Endothelial cell of umbilical vein (primary cell): ENCODE measurements around the gene GALNT14. TPM values are rescaled to one million over a fixed set of nuclear protein-coding genes. Genes with fewer than 3 reads are reported as not detected.

Experiments
- BruUV-seq: library from RNA; stranded (reverse); fragments of 400-500 nt; replicated peaks from 2 replicates; lab custom pipeline; 2021; lab: Mats Ljungman, UMichigan
- CTCF ChIA-PET: fragments of 300-600, 350-600 bp; sonication (Branson Sonifier 250); formaldehyde crosslinking; loops from one replicate; lab custom pipeline; 2021; ENCODE audit warnings: antibody characterized with exemption, inconsistent platforms; lab: Charles Lee
- POLR2A ChIA-PET: fragments of 300-600, 350-600 bp; sonication (Branson Sonifier 250); formaldehyde crosslinking; loops from one replicate; lab custom pipeline; 2021; ENCODE audit warnings: antibody characterized with exemption, inconsistent platforms; lab: Charles Lee
- DNase-seq: peaks from one replicate; pipeline ENCODE4 v3.0.0-alpha.2; 2011; ENCODE audit warnings: low read depth, low spot score
- FAIRE-seq: peaks from 2 replicates; lab custom pipeline; 2011; peaks lifted over from hg19 to GRCh38; lab: Jason Lieb, UNC
- H2AFZ ChIP-seq: 2 replicates; pipeline ENCODE4 v1.6.0; 2012; ENCODE audit warnings: low read depth, low read length, control low read depth, inconsistent platforms
- H3K27ac ChIP-seq: 2 replicates; pipeline ENCODE4 v1.5.1; 2011; ENCODE audit warnings: low read depth, mild to moderate bottlenecking, control low read depth, low read length, moderate library complexity; ENCODE audit not compliant: insufficient read depth
- H3K27me3 ChIP-seq, 2 experiments: 2 replicates each; pipeline versions ENCODE4 v1.6.0 to v1.6.1; 2011; ENCODE audit warnings: low read length in 2 of 2, mixed read lengths in 1 of 2; ENCODE audit not compliant: control insufficient read depth in 2 of 2, insufficient read depth in 2 of 2
- H3K36me3 ChIP-seq, 2 experiments: 2 replicates in 1 of 2; 3 replicates in 1 of 2; pipeline ENCODE4 v1.5.1; 2011; ENCODE audit warnings: low read length in 2 of 2, mild to moderate bottlenecking in 1 of 2, moderate library complexity in 1 of 2; ENCODE audit not compliant: control insufficient read depth in 2 of 2, insufficient read depth in 2 of 2; ENCODE audit errors: extremely low read depth in 1 of 2
- H3K4me1 ChIP-seq: 3 replicates; pipeline ENCODE4 v1.5.1; 2011; ENCODE audit warnings: mild to moderate bottlenecking, low read length; ENCODE audit not compliant: control insufficient read depth, insufficient read depth; ENCODE audit errors: extremely low read depth
- H3K4me2 ChIP-seq: 2 replicates; pipeline ENCODE4 v1.6.1; 2011; ENCODE audit warnings: low read length, control low read depth, mixed read lengths; ENCODE audit not compliant: insufficient read depth
- H3K4me3 ChIP-seq, 3 experiments: fragments of 200-600 bp in 1 of 3; sonication (generic), shearing (Covaris generic) in 1 of 3; replicated peaks in 1 of 3; 2 replicates each; pipeline ENCODE4 v1.5.1; 2011 to 2016; ENCODE audit warnings: control low read depth in 3 of 3, low read length in 3 of 3, mild to moderate bottlenecking in 2 of 3, inconsistent platforms in 1 of 3, low read depth in 1 of 3, moderate library complexity in 1 of 3; ENCODE audit not compliant: insufficient read depth in 1 of 3
- H3K79me2 ChIP-seq: 2 replicates; pipeline ENCODE4 v1.6.0; 2012; ENCODE audit warnings: low read length, inconsistent platforms; ENCODE audit not compliant: control insufficient read depth, insufficient read depth
- H3K9ac ChIP-seq: replicated peaks from 2 replicates; pipeline ENCODE3; 2011; ENCODE audit warnings: low read length, control low read depth; ENCODE audit not compliant: insufficient read depth; ENCODE audit errors: extremely low read depth
- H3K9me1 ChIP-seq: replicated peaks from 3 replicates; pipeline ENCODE4 v1.6.0; 2011; ENCODE audit warnings: mild to moderate bottlenecking, low read length; ENCODE audit not compliant: control insufficient read depth, insufficient read depth; ENCODE audit errors: extremely low read depth
- H3K9me3 ChIP-seq: replicated peaks from 2 replicates; pipeline ENCODE4 v1.5.1; 2012; ENCODE audit warnings: low read length, inconsistent platforms; ENCODE audit not compliant: control insufficient read depth, insufficient read depth
- H4K20me1 ChIP-seq: replicated peaks from 2 replicates; pipeline ENCODE3; 2011; ENCODE audit warnings: mild to moderate bottlenecking, low read length; ENCODE audit not compliant: control insufficient read depth, insufficient read depth; ENCODE audit errors: extremely low read depth
- CTCF ChIP-seq, 2 donors: IDR thresholded peaks; 1 replicate in 1 of 2; 2 replicates in 1 of 2; pipeline ENCODE4 v1.5.1; 2011; ENCODE audit warnings: low read length in 2 of 2, mild to moderate bottlenecking in 2 of 2, moderate library complexity in 2 of 2, control low read depth in 1 of 2, inconsistent platforms in 1 of 2, low read depth in 1 of 2; ENCODE audit not compliant: insufficient read depth in 1 of 2; ENCODE audit errors: extremely low read depth in 1 of 2
- EZH2 ChIP-seq: IDR thresholded peaks from 2 replicates; pipeline ENCODE4 v1.6.1; 2012; ENCODE audit warnings: borderline replicate concordance, low read depth, mild to moderate bottlenecking, moderate library complexity, low read length, inconsistent platforms; ENCODE audit not compliant: severe bottlenecking
- FOS ChIP-seq: IDR thresholded peaks from 2 replicates; pipeline ENCODE4 v1.6.1; 2011; ENCODE audit warnings: mild to moderate bottlenecking, low read length, moderate library complexity, borderline replicate concordance; ENCODE audit not compliant: insufficient read depth
- GATA2 ChIP-seq: IDR thresholded peaks from 2 replicates; pipeline ENCODE4 v1.7.0; 2011; ENCODE audit warnings: low read depth, mild to moderate bottlenecking, moderate library complexity, mixed read lengths, low read length; ENCODE audit not compliant: insufficient read length, insufficient read depth
- JUN ChIP-seq: IDR thresholded peaks from 2 replicates; pipeline ENCODE4 v1.6.1; 2011; ENCODE audit warnings: borderline replicate concordance, low read depth; ENCODE audit not compliant: insufficient read length, insufficient read depth
- MAX ChIP-seq: IDR thresholded peaks from 2 replicates; pipeline ENCODE4 v1.6.1; 2011; ENCODE audit not compliant: insufficient read depth, insufficient read length
- MYC ChIP-seq: IDR thresholded peaks from one replicate; pipeline ENCODE4 v1.6.1; 2011; ENCODE audit warnings: mild to moderate bottlenecking, low read depth, low read length
- POLR2A ChIP-seq: IDR thresholded peaks from 2 replicates; pipeline ENCODE4 v1.6.1; 2012; ENCODE audit warnings: low read depth, mild to moderate bottlenecking, control low read depth, low read length
- POLR2AphosphoS5 ChIP-seq: IDR thresholded peaks from 2 replicates; pipeline ENCODE4 v1.6.1; 2012; ENCODE audit warnings: low read depth, mild to moderate bottlenecking, control low read depth, low read length, moderate library complexity; ENCODE audit not compliant: insufficient read depth
- dilution Hi-C: fragments of 300-500 bp; cut with MboI; formaldehyde crosslinking; loops from one replicate; pipeline ENCODE4 v1.15.0; 2019; ENCODE audit warnings: low sequenced_read_pairs; ENCODE audit not compliant: extremely low pct_ligation_motif_present
- intact Hi-C: fragments of 100-400 bp; cut with micrococcal nuclease; formaldehyde crosslinking; loops from one replicate; pipeline ENCODE4 v1.10.0; 2022
- polyA plus RNA-seq, 4 experiments: library from polyadenylated mRNA; depleted of rRNA in 3 of 4; stranded (reverse) in 3 of 4; unstranded in 1 of 4; fragments of >200 nt; gene quantifications; 2 replicates each; pipeline versions ENCODE4 v1.2.1 to v1.2.3, GENCODE V29; 2011 to 2012; ENCODE audit warnings: missing spikeins in 1 of 4
- total RNA-seq: library from RNA; stranded (reverse); gene quantifications from 2 replicates; pipeline ENCODE4 v1.2.3, GENCODE V29; 2021

GALNT14 gene
- total and polyA plus RNA-seq, 2 donors (not counting 3 experiments of a cell fraction or from before 2014, with no cell fraction given) = 0.04 to 0.40 TPM

GRCh38 chr2:31013301-31013700 lies 124.9 kb downstream of the GALNT14 start:
- no peak for FAIRE-seq

GRCh38 chr2:31012406-31012805 lies 125.8 kb downstream of the GALNT14 start:
- Histone ChIP-seq H3K4me2 (no peak overlapping the region), H3K4me1 (no peaks in the 10 kb centered on the region), H3K27me3 (no peaks in the 10 kb centered on the region), H3K9me1 (no peaks in the 10 kb centered on the region), H3K9me3 (no peaks in the 10 kb centered on the region), H3K27ac (no peak overlapping the region), H4K20me1 (no peaks in the 10 kb centered on the region), H3K9ac (no peak overlapping the region), H3K79me2 (no peaks in the 10 kb centered on the region), H2AFZ (no peak overlapping the region), H3K4me3 (no peak overlapping the region), H3K36me3 (no peaks in the 10 kb centered on the region)
- FAIRE-seq (no peak), DNase-seq (no peak)
- intact Hi-C loops = no loop called here
- CTCF ChIA-PET = no interaction called here
- dilution Hi-C loops = no loop called here
- BruUV-seq = no TSS peak
- TF ChIP-seq JUN (no peak), POLR2AphosphoS5 (no peak), MAX (no peak), MYC (no peak), EZH2 (no peak), POLR2A (no peak), CTCF (IDR thresholded peaks at IDR 0.05; ENCODE audit: extremely low read depth in 1 of 2, insufficient read depth in 1 of 2, low read depth in 1 of 2, low read length in 2 of 2) (no peak), FOS (no peak), GATA2 (no peak)
- POLR2A ChIA-PET = no interaction called here

More at GRCh38 chr2:31013301-31013700, 124.9 kb downstream of the GALNT14 start:
- Histone ChIP-seq H3K4me3 (no peak overlapping the region), H3K4me1 (no peaks in the 10 kb centered on the region), H2AFZ (no peak overlapping the region), H3K27me3 (no peaks in the 10 kb centered on the region), H3K9me1 (no peaks in the 10 kb centered on the region), H3K79me2 (no peaks in the 10 kb centered on the region), H4K20me1 (no peaks in the 10 kb centered on the region), H3K36me3 (no peaks in the 10 kb centered on the region), H3K9ac (no peak overlapping the region), H3K27ac (no peak overlapping the region), H3K4me2 (no peak overlapping the region), H3K9me3 (no peaks in the 10 kb centered on the region)
- no TSS peak for BruUV-seq
- CTCF ChIA-PET = no interaction called here
- POLR2A ChIA-PET = no interaction called here
- DNase-seq = no peak
- dilution Hi-C loops = no loop called here
- intact Hi-C loops = no loop called here
- TF ChIP-seq CTCF (IDR thresholded peaks at IDR 0.05; ENCODE audit: extremely low read depth in 1 of 2, insufficient read depth in 1 of 2, low read depth in 1 of 2, low read length in 2 of 2) = no peak
